Superior temporal gyrus (tissue), 1 donor: ENCODE measurements around the gene C1QTNF3.
A peak's percentile ranks its signal among the peaks of the same experiment; 100 is the strongest.
"Not testable (repeated sequence)": the region's sequence is repeated elsewhere in the genome, so short reads cannot be mapped to it uniquely, and the experiment has no call there.

Experiments
- DNase-seq: peaks from one replicate; pipeline ENCODE4 v3.0.0-alpha.2; 2016; ENCODE audit errors: extremely low spot score

C1QTNF3 gene, protein sequence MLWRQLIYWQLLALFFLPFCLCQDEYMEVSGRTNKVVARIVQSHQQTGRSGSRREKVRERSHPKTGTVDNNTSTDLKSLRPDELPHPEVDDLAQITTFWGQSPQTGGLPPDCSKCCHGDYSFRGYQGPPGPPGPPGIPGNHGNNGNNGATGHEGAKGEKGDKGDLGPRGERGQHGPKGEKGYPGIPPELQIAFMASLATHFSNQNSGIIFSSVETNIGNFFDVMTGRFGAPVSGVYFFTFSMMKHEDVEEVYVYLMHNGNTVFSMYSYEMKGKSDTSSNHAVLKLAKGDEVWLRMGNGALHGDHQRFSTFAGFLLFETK

DNA sequence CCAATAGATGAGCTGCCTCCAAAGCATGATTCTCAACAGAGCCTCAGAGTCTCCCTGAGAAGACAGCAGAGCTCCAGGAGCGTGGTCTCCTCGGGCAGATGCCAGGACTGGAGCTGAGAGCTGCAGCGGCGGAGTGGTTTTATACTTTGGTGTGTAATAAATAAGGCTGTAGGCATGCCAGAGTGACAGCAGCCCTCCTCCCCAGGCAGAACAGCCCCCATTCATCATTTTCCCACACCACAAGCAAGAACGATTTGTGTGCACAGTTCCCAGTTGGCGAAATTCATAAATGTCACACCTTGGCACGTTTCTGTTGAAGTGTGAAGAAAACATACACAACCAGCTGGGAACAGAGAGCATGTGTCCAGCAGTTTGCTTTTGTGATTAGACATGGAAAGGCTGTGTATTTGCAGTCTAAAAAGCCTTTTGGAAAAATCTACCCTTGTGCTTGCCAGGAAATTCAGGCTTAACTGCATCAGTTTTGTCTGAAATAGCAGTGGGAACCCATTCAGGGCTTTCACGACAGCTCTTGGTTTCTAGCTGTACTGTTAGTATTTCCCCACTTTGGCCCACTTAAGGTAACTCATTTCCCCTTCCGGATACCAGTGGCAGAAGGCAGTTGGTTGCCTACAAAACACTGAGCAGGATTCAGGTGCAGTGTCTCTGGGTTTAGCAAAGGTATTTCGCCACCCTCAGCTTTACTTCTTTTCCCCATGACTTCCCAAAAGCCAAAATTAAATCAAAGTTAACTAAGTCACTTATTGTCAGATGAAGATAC, at the start of gene C1QTNF3:
TSS of gene C1QTNF3 (minus strand) at position 115 of the 778 bp plus-strand sequence. CDS start at position 27, 88 bp downstream.
- DNase-seq: peak; percentile 56

GRCh38 chr5:34091039-34091438, 48.0 kb upstream of the C1QTNF3 start:
- not testable (repeated sequence) for DNase-seq

DNA sequence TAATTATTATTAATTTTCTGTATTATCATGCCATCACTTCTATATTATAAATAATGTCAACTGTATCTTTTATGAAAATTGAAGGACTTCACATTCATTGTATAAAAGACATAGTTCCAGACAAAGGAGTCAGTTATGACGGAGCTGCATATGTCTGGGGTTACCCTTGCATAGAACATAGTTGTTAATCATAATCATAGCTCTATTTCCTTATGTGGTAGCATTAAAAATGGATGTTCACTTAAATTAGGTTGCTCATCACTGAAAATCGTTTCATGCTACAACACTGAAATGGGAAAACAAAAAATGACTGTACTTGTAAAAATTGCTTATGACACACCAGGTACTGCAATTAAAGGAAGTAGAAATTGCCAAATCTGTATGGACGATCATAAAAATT, 46.8 kb upstream of the C1QTNF3 start:
- DNase-seq: not testable (repeated sequence)

GRCh38 chr5:34087728-34088127, 44.7 kb upstream of the C1QTNF3 start:
- not testable (repeated sequence) for DNase-seq

DNA sequence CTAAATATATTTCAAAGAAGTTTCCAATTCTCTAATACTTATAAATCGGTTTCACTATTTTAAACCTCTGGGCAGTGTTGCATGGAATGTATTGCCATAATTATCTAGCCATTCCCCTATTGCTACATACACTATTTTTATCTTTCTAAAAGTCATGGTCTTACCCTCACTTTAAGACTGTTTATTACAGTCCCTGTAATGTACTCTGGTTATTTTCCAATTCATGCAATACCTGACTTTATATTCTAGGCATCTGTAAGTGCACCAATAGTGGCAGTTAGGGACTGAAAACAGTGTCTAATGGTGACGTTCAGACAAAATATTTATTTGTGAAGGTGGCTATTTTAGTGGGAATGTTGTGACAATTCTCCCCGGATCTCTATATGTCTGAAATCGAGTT, 40.9 kb upstream of the C1QTNF3 start:
- DNase-seq: not testable (repeated sequence)

DNA sequence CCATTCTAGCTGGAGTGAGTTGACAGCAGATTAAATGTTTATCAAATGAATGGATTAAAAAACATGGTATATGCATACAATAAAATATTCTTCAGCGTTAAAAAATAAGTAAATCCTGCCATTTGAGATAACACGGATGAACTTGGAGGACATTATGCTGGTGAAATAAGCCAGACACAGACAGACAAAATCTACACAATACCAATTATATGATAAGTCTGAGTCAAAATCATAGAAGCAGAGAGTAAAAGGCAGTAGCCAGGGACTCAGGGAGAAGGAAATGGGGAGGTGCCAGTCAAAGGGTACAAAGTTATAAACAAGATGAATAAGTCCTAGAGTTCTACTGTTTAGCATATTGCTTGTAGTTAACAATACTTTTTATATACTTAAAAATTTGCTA, 36.5 kb upstream of the C1QTNF3 start:
- DNase-seq: not testable (repeated sequence)

DNA sequence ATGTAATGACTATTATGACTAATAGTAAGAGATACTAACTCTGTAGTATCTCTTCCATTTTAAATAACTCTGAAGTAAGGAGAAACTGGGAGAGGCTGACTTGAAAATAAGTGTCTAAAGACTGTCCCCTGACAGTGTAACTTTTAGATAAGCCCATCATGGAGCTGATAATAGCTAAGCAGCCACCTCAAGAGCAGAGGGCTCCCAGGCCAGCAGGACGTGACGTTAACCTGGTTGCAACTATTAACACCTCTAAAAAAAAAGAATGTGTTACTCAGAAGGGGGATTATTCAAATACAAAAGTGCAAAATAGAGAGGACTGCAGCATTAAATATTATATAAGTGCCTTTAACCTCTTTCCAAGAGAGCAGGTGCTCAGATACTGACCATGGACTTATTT, 34.6 kb upstream of the C1QTNF3 start:
- not testable (repeated sequence) for DNase-seq

GRCh38 chr5:34076719-34077364, 33.8 kb upstream of the C1QTNF3 start:
- not testable (repeated sequence) for DNase-seq

GRCh38 chr5:34074472-34074871, 31.5 kb upstream of the C1QTNF3 start:
- not testable (repeated sequence) for DNase-seq

DNA sequence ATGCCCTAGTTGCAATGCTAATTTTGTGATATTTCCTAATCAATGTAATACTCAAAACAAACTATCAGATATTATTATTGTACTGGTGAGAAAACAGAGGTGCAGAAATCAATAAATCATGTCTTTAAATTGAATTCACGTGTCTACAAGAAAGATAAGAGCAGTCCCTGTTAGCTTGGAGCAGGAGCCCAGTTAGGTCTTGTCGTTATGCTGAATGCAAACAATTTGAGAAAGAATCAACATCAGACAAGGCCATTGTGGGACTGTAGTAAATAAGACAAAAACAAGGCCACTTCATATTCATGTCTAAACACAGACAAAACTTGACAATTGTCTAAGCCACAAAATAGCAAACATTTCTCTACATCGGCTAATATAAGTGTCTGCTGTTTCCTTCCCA, 31.1 kb upstream of the C1QTNF3 start:
- DNase-seq: not testable (repeated sequence)

DNA sequence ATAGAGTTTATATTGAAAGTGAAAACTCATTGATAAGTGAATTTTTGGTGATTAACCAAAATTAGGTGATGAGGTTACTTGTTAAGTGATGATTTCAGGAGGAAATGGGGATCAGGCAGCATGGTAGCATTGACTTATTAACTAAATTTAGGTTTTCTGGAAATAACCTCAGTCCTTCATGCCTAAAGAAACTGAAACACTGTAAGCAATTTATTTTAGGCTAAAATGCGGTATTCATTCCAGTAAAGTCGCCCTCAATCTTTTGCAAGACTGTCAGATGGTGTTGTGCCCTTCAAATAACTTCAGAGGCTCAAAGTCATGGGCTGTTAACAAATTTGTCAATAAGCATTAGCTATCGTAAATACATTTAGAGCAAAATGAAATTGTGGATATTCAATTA, 27.6 kb upstream of the C1QTNF3 start:
- not testable (repeated sequence) for DNase-seq

DNA sequence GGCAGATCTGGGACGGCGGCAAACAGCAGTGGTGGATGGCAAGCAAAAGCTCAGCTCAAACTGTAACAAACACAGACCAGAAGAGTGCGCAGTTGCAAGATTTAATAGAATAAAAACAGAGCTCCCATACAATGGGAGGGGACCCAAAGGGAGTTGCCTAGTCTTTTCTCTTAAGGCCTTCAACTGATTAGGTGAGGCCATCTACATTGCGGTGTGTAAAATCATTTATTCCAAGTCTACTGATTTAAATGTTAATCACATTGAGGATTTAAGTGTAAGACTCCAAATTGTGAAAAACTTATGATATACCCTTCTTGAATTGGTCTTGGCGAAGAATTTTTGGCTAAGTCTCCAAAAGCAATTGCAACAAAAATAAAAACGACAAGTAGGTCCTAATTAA, 21.6 kb upstream of the C1QTNF3 start:
- DNase-seq: no peak

- no peak for DNase-seq
These were observed 19.4 kb upstream of the C1QTNF3 start for GRCh38 chr5:34062419-34062818.

DNA sequence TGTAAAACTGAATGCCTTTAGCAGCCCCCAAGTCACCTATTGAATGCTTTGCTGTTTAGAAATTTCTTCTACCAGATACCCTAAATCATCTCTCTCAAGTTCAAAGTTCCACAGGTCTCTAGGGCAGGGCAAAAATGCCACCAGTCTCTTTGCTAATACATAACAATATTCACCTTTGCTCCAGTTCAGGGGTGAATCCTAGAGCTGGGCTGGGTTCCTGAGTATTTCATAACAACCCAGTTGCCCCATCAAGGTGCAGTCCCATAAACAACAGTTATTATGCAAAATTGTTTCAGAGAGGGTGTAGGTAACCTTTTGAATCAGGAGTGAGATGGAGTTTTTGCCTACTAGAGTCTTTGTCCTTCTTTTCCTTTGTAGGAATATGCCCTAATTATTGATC, 19.0 kb upstream of the C1QTNF3 start:
- DNase-seq: no peak

DNA sequence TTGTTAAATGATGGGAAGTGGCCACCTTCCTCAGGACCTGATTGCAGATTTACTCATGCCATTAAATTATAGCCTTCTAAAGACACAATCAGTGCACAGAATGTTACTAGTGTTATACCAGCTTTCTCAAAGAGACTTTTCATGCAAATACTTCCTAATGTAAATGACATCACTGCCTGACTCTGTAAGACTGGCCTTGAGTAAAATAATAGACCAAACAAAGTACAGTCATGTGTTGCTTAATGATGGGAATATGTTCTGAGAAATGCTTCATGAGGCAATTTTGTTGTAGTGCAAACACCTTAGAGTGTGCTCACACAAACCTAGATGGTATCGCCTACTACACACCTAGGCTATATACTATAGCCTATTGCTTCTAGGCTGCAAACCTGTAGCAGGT, 17.0 kb upstream of the C1QTNF3 start:
- DNase-seq: no peak

- DNase-seq: no peak
These were observed 15.5 kb upstream of the C1QTNF3 start for GRCh38 chr5:34058532-34058931.

GRCh38 chr5:34057569-34057968, 14.6 kb upstream of the C1QTNF3 start:
- no peak for DNase-seq

DNA sequence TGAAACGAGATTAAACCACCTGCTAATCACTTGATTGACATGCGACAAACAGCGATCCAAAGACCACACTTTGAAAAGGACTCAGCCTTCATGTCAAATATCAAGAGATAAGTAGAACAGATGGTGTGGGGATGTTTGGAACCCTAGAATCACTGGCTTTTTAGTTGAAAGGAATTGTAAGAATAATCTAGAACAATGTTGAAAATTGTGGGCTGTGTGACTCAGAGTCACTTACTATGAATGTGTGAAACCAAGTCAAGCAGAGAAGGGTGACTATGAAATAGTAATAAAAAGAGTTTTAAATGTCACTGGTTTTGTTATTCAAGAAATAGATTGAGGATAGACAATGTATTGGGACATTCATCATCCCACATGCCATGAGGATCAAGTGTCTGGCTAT, 14.1 kb upstream of the C1QTNF3 start:
- no peak for DNase-seq

- no peak for DNase-seq
These were observed 12.7 kb upstream of the C1QTNF3 start for GRCh38 chr5:34055667-34056066.

DNA sequence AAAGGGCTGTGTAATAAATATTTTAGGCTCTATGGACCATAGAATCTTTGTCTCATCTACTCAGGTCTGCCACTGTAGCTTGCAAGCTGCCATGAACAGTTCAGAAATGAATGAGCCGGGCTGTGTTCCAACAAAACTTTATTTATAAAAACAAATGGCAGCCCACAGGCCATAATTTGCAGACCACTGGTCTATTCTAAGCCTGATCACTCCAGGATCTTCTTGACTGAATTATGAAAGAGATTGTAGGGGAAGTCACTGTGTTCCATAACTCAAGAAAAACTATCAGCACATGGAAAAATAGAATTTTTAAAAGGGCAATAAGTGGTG, 11.4 kb upstream of the C1QTNF3 start:
- no peak for DNase-seq

- DNase-seq: no peak
These were observed 10.8 kb upstream of the C1QTNF3 start for GRCh38 chr5:34053571-34054399.

DNA sequence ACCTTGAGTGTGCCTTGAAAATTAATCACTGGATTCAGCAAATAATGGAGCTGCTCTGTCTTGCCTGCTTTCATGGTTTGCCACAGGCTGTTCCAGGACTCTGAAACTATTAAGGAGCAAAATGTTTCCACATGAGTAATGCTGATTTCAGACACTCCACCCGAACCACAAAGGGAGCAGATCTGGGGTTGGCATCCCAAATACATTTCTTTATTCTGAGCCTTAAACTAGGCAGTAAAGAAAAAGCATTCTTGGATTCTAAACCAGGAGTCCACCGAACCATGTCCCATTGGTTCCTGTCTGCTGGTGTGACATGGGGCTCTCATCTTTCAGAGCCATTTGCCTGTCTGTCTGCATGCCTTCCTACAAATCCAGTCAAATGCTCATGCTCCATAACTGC, 10.1 kb upstream of the C1QTNF3 start:
- no peak for DNase-seq
